ENCODE data around the gene GNAO1. TPM values are rescaled to one million over a fixed set of nuclear protein-coding genes. Genes with fewer than 3 reads are reported as not detected.

Gene GNAO1
- polyA plus RNA-seq, 1 donor from 2014 or later = 31.5 TPM

DNA sequence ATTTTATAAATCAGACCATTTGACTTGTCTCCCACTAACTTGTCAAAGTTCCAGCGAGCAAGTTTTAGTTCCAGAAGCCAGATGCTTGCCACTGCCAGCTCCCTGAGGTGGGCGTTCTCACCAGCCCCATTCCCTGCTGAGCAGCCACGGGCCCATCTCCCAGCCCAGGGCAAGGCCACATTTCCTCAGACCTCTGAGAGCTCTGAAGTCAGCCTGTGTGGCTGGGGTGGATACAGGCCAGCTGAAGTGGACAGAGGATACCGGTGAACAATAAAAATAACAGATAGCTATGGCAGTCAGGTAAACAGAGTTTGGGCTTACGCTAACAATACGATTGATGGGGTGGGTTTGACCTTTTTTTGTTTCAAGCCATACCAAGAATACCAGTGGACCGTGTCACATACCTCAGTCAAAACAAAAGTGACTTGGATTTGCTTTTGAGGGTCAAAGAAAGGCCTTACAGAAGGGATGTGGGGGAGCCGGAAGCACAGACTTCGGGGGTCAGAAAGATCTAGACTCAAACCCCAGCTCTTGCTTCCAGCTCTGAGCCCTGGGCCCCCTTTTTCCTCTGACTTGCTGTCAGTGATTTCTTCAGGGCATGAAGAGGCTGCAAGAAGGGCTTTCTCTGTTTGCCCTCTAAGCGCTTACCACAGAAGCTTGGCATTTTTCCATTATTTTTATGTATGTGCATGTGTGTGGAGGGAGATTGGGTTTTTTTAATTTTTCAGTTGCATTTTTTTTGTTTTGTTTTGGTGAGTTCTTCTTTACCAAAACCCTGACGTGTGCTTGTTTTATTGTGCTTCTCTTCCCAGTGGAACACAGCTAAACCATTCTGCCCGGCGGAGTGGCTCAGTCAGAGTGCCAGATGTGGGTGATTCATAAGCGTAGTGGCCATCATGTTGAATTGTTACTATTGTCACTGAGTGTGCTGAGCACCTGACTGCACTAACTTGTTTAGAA lies 109.9 kb downstream of the GNAO1 start:
- Histone ChIP-seq H3F3A (ENCODE audit: insufficient read depth, low read length, poor library complexity, severe bottlenecking) (no peaks in the 10 kb centered on the region), H4K20me1 (ENCODE audit: insufficient read depth) (peaks cover 5% of the 10 kb centered on the region), H3K4me2 (ENCODE audit: low read length) (no peak overlapping the region), H3K27ac (ENCODE audit: low read length) (no peak overlapping the region), H3K9me3 (ENCODE audit: low read length) (no peaks in the 10 kb centered on the region), H3K4me3 (ENCODE audit: low read length) (no peak overlapping the region), H3K36me3 (ENCODE audit: insufficient read depth, low read length) (no peaks in the 10 kb centered on the region), H3K9me2 (ENCODE audit: insufficient read depth, low read length) (no peaks in the 10 kb centered on the region), H3K27me3 (ENCODE audit: insufficient read depth, low read depth, low read length) (no peaks in the 10 kb centered on the region), H3K9ac (ENCODE audit: low read length) (no peak overlapping the region), H3K79me2 (replicated peaks; ENCODE audit: insufficient read depth, low read length) (no peaks in the 10 kb centered on the region), H2AFZ (ENCODE audit: low read depth, low read length) (no peak overlapping the region)
- TF ChIP-seq REST (IDR thresholded peaks at IDR 0.05; ENCODE audit: borderline replicate concordance) (no peak), POLR2AphosphoS5 (IDR thresholded peaks at IDR 0.05) (no peak), EP300 (conservative IDR thresholded peaks at IDR 0.05; ENCODE audit: poor library complexity, severe bottlenecking) (no peak), TAF1 (IDR thresholded peaks at IDR 0.05; ENCODE audit: low read depth) (no peak), EZH2 (IDR thresholded peaks at IDR 0.05; ENCODE audit: borderline replicate concordance, insufficient read depth, low read length, poor library complexity, severe bottlenecking) (no peak), MXI1 (conservative IDR thresholded peaks at IDR 0.05; ENCODE audit: poor library complexity, severe bottlenecking) (no peak), RAD21 (conservative IDR thresholded peaks at IDR 0.05) (no peak), SMC3 (conservative IDR thresholded peaks at IDR 0.05; ENCODE audit: poor library complexity) (no peak)
- TF ChIP-seq, protein P1, sequence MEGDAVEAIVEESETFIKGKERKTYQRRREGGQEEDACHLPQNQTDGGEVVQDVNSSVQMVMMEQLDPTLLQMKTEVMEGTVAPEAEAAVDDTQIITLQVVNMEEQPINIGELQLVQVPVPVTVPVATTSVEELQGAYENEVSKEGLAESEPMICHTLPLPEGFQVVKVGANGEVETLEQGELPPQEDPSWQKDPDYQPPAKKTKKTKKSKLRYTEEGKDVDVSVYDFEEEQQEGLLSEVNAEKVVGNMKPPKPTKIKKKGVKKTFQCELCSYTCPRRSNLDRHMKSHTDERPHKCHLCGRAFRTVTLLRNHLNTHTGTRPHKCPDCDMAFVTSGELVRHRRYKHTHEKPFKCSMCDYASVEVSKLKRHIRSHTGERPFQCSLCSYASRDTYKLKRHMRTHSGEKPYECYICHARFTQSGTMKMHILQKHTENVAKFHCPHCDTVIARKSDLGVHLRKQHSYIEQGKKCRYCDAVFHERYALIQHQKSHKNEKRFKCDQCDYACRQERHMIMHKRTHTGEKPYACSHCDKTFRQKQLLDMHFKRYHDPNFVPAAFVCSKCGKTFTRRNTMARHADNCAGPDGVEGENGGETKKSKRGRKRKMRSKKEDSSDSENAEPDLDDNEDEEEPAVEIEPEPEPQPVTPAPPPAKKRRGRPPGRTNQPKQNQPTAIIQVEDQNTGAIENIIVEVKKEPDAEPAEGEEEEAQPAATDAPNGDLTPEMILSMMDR (IDR thresholded peaks at IDR 0.05; ENCODE audit: poor library complexity, severe bottlenecking) = no peak

- Histone ChIP-seq H3F3A (ENCODE audit: insufficient read depth, low read length, poor library complexity, severe bottlenecking) (no peaks in the 10 kb centered on the region), H3K79me2 (replicated peaks; ENCODE audit: insufficient read depth, low read length) (no peaks in the 10 kb centered on the region), H2AFZ (ENCODE audit: low read depth, low read length) (no peak overlapping the region), H3K27me3 (ENCODE audit: insufficient read depth, low read depth, low read length) (no peaks in the 10 kb centered on the region), H4K20me1 (ENCODE audit: insufficient read depth) (peaks cover 4% of the 10 kb centered on the region), H3K4me3 (ENCODE audit: low read length) (no peak overlapping the region), H3K27ac (ENCODE audit: low read length) (no peak overlapping the region), H3K9me2 (ENCODE audit: insufficient read depth, low read length) (no peaks in the 10 kb centered on the region), H3K4me2 (ENCODE audit: low read length) (no peak overlapping the region), H3K36me3 (ENCODE audit: insufficient read depth, low read length) (no peaks in the 10 kb centered on the region), H3K9me3 (ENCODE audit: low read length) (no peaks in the 10 kb centered on the region), H3K9ac (ENCODE audit: low read length) (no peak overlapping the region)
- TF ChIP-seq EZH2 (IDR thresholded peaks at IDR 0.05; ENCODE audit: borderline replicate concordance, insufficient read depth, low read length, poor library complexity, severe bottlenecking) (no peak), POLR2AphosphoS5 (IDR thresholded peaks at IDR 0.05) (no peak), EP300 (conservative IDR thresholded peaks at IDR 0.05; ENCODE audit: poor library complexity, severe bottlenecking) (no peak), RAD21 (conservative IDR thresholded peaks at IDR 0.05) (no peak), REST (IDR thresholded peaks at IDR 0.05; ENCODE audit: borderline replicate concordance) (no peak), SMC3 (conservative IDR thresholded peaks at IDR 0.05; ENCODE audit: poor library complexity) (no peak), MXI1 (conservative IDR thresholded peaks at IDR 0.05; ENCODE audit: poor library complexity, severe bottlenecking) (no peak), TAF1 (IDR thresholded peaks at IDR 0.05; ENCODE audit: low read depth) (no peak)
- TF ChIP-seq, protein P1 (IDR thresholded peaks at IDR 0.05; ENCODE audit: poor library complexity, severe bottlenecking) = no peak
Measured at GRCh38 chr16:56302506-56302905, 111.2 kb downstream of the GNAO1 start.
